Fibroblast of skin of scalp (primary cell): ENCODE data around the gene ELP2. TPM values are rescaled to one million over a fixed set of nuclear protein-coding genes. Genes with fewer than 3 reads are reported as not detected.
"Not testable (repeated sequence)": the region's sequence is repeated elsewhere in the genome, so short reads cannot be mapped to it uniquely, and the experiment has no call there.

Experiments
- DNase-seq: peaks from one replicate; pipeline ENCODE4 v3.0.0-alpha.2; 2013
- polyA plus RNA-seq, 2 experiments: library from polyadenylated mRNA; unstranded; fragments of 120-200 nt; gene quantifications; one replicate each; pipeline ENCODE4 v1.2.1, GENCODE V29; 2013; ENCODE audit not compliant: insufficient read length in 2 of 2

Gene ELP2
- 61.6 TPM for polyA plus RNA-seq (2013, experiment 1 of 2; ENCODE audit: insufficient read length)
- polyA plus RNA-seq (2013, experiment 2 of 2; ENCODE audit: insufficient read length), result 69.4 TPM

- DNase-seq, result peak; percentile 95
Measured at GRCh38 chr18:36129300-36130038, at the start of gene ELP2, which contains the start of gene SLC39A6. Gene ELP2, plus strand, starts transcription at chr18:36129899. Its CDS starts 35 bp downstream, at chr18:36129934. Gene SLC39A6, minus strand, starts transcription at chr18:36129340. Its CDS starts 2,333 bp downstream, at chr18:36127007.

- not testable (repeated sequence) for DNase-seq
Measured at GRCh38 chr18:36081118-36081517, 48.6 kb upstream of the ELP2 start.

- DNase-seq, result no peak
Measured at GRCh38 chr18:36083729-36084128, 46.0 kb upstream of the ELP2 start.

GRCh38 chr18:36085195-36085594 is 44.5 kb upstream of the ELP2 start:
- no peak for DNase-seq

GRCh38 chr18:36086186-36086585 is 43.5 kb upstream of the ELP2 start:
- no peak for DNase-seq

GRCh38 chr18:36088256-36088655 is 41.4 kb upstream of the ELP2 start:
- no peak for DNase-seq

- no peak for DNase-seq
Measured at GRCh38 chr18:36089001-36089400, 40.7 kb upstream of the ELP2 start.

- not testable (repeated sequence) for DNase-seq
Measured at GRCh38 chr18:36092116-36092515, 37.6 kb upstream of the ELP2 start.

GRCh38 chr18:36094431-36094830 is 35.3 kb upstream of the ELP2 start:
- no peak for DNase-seq

- DNase-seq, result peak; percentile 70
Measured at GRCh38 chr18:36095936-36096519, 33.7 kb upstream of the ELP2 start.

- DNase-seq, result no peak
Measured at GRCh38 chr18:36096955-36097354, 32.7 kb upstream of the ELP2 start.

- no peak for DNase-seq
Measured at GRCh38 chr18:36099311-36099710, 30.4 kb upstream of the ELP2 start.

- no peak for DNase-seq
Measured at GRCh38 chr18:36101943-36102342, 27.8 kb upstream of the ELP2 start.

GRCh38 chr18:36104749-36105148 is 24.9 kb upstream of the ELP2 start:
- DNase-seq, result no peak

GRCh38 chr18:36107477-36107876 is 22.2 kb upstream of the ELP2 start:
- DNase-seq, result no peak

GRCh38 chr18:36108196-36108595 is 21.5 kb upstream of the ELP2 start:
- DNase-seq, result no peak

- no peak for DNase-seq
Measured at GRCh38 chr18:36108601-36109000, 21.1 kb upstream of the ELP2 start.

GRCh38 chr18:36109737-36110136 is 20.0 kb upstream of the ELP2 start:
- DNase-seq, result no peak

GRCh38 chr18:36112302-36112701 is 17.4 kb upstream of the ELP2 start:
- DNase-seq, result no peak

GRCh38 chr18:36114251-36114650 is 15.4 kb upstream of the ELP2 start:
- no peak for DNase-seq

GRCh38 chr18:36114738-36115137 is 15.0 kb upstream of the ELP2 start:
- no peak for DNase-seq

- DNase-seq, result not testable (repeated sequence)
Measured at GRCh38 chr18:36116771-36117170, 12.9 kb upstream of the ELP2 start.

GRCh38 chr18:36120297-36120696 is 9.4 kb upstream of the ELP2 start:
- DNase-seq, result no peak

GRCh38 chr18:36124841-36125240 is 4.9 kb upstream of the ELP2 start:
- DNase-seq, result no peak
